GM20000 (cell line): ENCODE data around the gene PRRT4.
A peak's percentile ranks its signal among the peaks of the same experiment; 100 is the strongest.

Experiments
- DNase-seq: peaks from one replicate; pipeline ENCODE4 v3.0.0; 2012; ENCODE audit warnings: low spot score
- CTCF ChIP-seq: IDR thresholded peaks from 2 replicates; pipeline ENCODE4 v1.5.1; 2012; ENCODE audit warnings: mild to moderate bottlenecking, control low read depth; ENCODE audit errors: extremely low read depth, missing control alignments

Gene PRRT4

GRCh38 chr7:128406314-128407232 is 45.1 kb upstream of the PRRT4 start:
- DNase-seq, result no peak
- no peak for TF ChIP-seq CTCF

GRCh38 chr7:128405471-128406313 is 44.2 kb upstream of the PRRT4 start:
- TF ChIP-seq CTCF, result no peak
- peak; percentile 93 for DNase-seq

- DNase-seq, result no peak
- no peak for TF ChIP-seq CTCF
These were observed 43.5 kb upstream of the PRRT4 start for GRCh38 chr7:128404886-128405470.

- no peak for DNase-seq
These were observed 42.7 kb upstream of the PRRT4 start for GRCh38 chr7:128404143-128404681.

GRCh38 chr7:128403676-128404075 is 42.2 kb upstream of the PRRT4 start:
- TF ChIP-seq CTCF, result no peak
- DNase-seq, result no peak

More at GRCh38 chr7:128404143-128404681, 42.7 kb upstream of the PRRT4 start:
- TF ChIP-seq CTCF, result no peak

- TF ChIP-seq CTCF, result no peak
- no peak for DNase-seq
These were observed 40.9 kb upstream of the PRRT4 start for GRCh38 chr7:128402356-128402755.
